ENCODE measurements around the gene MAP3K3.

MAP3K3 gene

GRCh38 chr17:63653050-63653449, 30.8 kb downstream of the MAP3K3 start:
- DNase-seq = no peak

- no peak for DNase-seq
Observed at GRCh38 chr17:63657786-63658185, 35.6 kb downstream of the MAP3K3 start.

- DNase-seq = no peak
Observed at GRCh38 chr17:63658366-63658765, 36.1 kb downstream of the MAP3K3 start.

GRCh38 chr17:63659850-63660249, 37.6 kb downstream of the MAP3K3 start:
- DNase-seq = no peak

- DNase-seq = peak; percentile 12
Observed at GRCh38 chr17:63665527-63666214, 43.5 kb downstream of the MAP3K3 start.

GRCh38 chr17:63672856-63673255, 50.6 kb downstream of the MAP3K3 start:
- DNase-seq = no peak

- no peak for DNase-seq
Observed at GRCh38 chr17:63675231-63675606, 53.0 kb downstream of the MAP3K3 start.

- DNase-seq = no peak
Observed at GRCh38 chr17:63675607-63676546, 53.7 kb downstream of the MAP3K3 start.

GRCh38 chr17:63676584-63676983, 54.4 kb downstream of the MAP3K3 start:
- no peak for DNase-seq

GRCh38 chr17:63679214-63679613, 57.0 kb downstream of the MAP3K3 start:
- DNase-seq = no peak

GRCh38 chr17:63680700-63681099, 58.5 kb downstream of the MAP3K3 start:
- no peak for DNase-seq

GRCh38 chr17:63681530-63681929, 59.3 kb downstream of the MAP3K3 start:
- no peak for DNase-seq

GRCh38 chr17:63682441-63682840, 60.2 kb downstream of the MAP3K3 start:
- no peak for DNase-seq

- DNase-seq = no peak
Observed at GRCh38 chr17:63682981-63683380, 60.8 kb downstream of the MAP3K3 start.

GRCh38 chr17:63685041-63685440, 62.8 kb downstream of the MAP3K3 start:
- no peak for DNase-seq

- DNase-seq = no peak
Observed at GRCh38 chr17:63685578-63685977, 63.4 kb downstream of the MAP3K3 start.

GRCh38 chr17:63686138-63686685, 64.0 kb downstream of the MAP3K3 start:
- DNase-seq = no peak

GRCh38 chr17:63688396-63689020, 66.3 kb downstream of the MAP3K3 start:
- DNase-seq = no peak

GRCh38 chr17:63689479-63689878, 67.3 kb downstream of the MAP3K3 start:
- no peak for DNase-seq

GRCh38 chr17:63692195-63692816, 70.1 kb downstream of the MAP3K3 start:
- no peak for DNase-seq

GRCh38 chr17:63693411-63694113, 71.3 kb downstream of the MAP3K3 start:
- no peak for DNase-seq

- DNase-seq = no peak
Observed at GRCh38 chr17:63694229-63694949, 72.2 kb downstream of the MAP3K3 start.

Measured in CD4-positive, alpha-beta T cell treated with Interleukin-4 for 4 hours (primary cell).